ENCODE measurements around the gene DLG2.

GRCh38 chr11:84812471-84812969 lies 814.6 kb downstream of the DLG2 start:
- TF ChIP-seq CTCF (IDR thresholded peaks at IDR 0.05; ENCODE audit: low read length) (no peak), EZH2 (IDR thresholded peaks at IDR 0.05; ENCODE audit: borderline replicate concordance, low read length) (no peak)

Measured in OCI-LY1 (cell line).